Fibroblast of mammary gland (primary cell): Measurements from ENCODE around the gene ACADVL.

Experiments
- DNase-seq: peaks from one replicate; pipeline ENCODE4 v3.0.0-alpha.2; 2010; ENCODE audit warnings: low read depth
- H3K4me3 ChIP-seq: 2 replicates; pipeline ENCODE4 v1.5.1; 2011; ENCODE audit warnings: low read depth, mild to moderate bottlenecking, low read length, moderate library complexity; ENCODE audit not compliant: control insufficient read depth
- TF ChIP-seq, protein P1 (sequence below): conservative IDR thresholded peaks from 2 replicates; pipeline ENCODE4 v1.5.1; 2011; ENCODE audit warnings: low read depth, low read length, inconsistent platforms; ENCODE audit not compliant: control insufficient read depth, insufficient read depth

Gene ACADVL

GRCh38 chr17:7226721-7227710 is 7.3 kb downstream of the ACADVL start:
- DNase-seq: no peak
- H3K4me3 ChIP-seq: no peak overlapping the region
- TF ChIP-seq, protein P1, sequence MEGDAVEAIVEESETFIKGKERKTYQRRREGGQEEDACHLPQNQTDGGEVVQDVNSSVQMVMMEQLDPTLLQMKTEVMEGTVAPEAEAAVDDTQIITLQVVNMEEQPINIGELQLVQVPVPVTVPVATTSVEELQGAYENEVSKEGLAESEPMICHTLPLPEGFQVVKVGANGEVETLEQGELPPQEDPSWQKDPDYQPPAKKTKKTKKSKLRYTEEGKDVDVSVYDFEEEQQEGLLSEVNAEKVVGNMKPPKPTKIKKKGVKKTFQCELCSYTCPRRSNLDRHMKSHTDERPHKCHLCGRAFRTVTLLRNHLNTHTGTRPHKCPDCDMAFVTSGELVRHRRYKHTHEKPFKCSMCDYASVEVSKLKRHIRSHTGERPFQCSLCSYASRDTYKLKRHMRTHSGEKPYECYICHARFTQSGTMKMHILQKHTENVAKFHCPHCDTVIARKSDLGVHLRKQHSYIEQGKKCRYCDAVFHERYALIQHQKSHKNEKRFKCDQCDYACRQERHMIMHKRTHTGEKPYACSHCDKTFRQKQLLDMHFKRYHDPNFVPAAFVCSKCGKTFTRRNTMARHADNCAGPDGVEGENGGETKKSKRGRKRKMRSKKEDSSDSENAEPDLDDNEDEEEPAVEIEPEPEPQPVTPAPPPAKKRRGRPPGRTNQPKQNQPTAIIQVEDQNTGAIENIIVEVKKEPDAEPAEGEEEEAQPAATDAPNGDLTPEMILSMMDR: no peak

GRCh38 chr17:7228920-7229319 is 9.2 kb downstream of the ACADVL start:
- no peak overlapping the region for H3K4me3 ChIP-seq
- TF ChIP-seq, protein P1: no peak
- DNase-seq: no peak

DNA sequence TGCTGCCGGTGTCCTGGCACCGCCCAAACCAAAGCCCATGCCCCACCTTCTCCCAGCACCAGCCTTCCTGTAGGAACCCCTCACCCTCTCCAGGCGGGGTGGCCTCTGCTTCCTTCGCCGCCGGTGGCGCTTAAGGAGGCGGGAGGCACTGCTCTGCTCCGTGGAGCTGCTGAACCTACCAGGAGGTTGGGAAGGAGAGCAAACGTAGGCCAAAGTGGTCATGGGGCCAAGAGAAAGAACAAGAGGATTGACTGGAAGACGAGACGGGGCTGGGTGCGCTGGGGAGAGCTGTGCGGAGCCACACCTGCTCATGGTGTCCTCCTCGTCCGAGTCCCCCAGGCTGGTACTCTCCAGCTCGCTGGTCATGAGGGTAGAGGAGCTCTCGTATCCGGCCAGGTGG is 9.8 kb downstream of the ACADVL start:
- H3K4me3 ChIP-seq: no peak overlapping the region
- TF ChIP-seq, protein P1: no peak
- no peak for DNase-seq

- peak overlapping the region; percentile 11 for H3K4me3 ChIP-seq
- TF ChIP-seq, protein P1: no peak
- DNase-seq: no peak
Observed at GRCh38 chr17:7232114-7232513, 12.4 kb downstream of the ACADVL start.

- H3K4me3 ChIP-seq: peak overlapping the region; percentile 88
- TF ChIP-seq, protein P1: no peak
- DNase-seq: no peak
Observed at GRCh38 chr17:7233701-7234082, 14.0 kb downstream of the ACADVL start.

GRCh38 chr17:7234083-7234951 is 14.6 kb downstream of the ACADVL start, which contains the start of gene DVL2:
Gene DVL2, minus strand, starts transcription at chr17:7234517. Its CDS starts 255 bp downstream, at chr17:7234262.
- TF ChIP-seq, protein P1: no peak
- peak within 1 kb of the TSS; percentile 88 for H3K4me3 ChIP-seq
- peak; percentile 94 for DNase-seq
